HepG2 (cell line): ENCODE results near the gene RSRC2. TPM values are rescaled to one million over a fixed set of nuclear protein-coding genes. Genes with fewer than 3 reads are reported as not detected.

Experiments used
- ATAC-seq: fragments of 200-7000 bp; cut with Tn5 transposase; 3 replicates; pipeline ENCODE4 v1.9.1; 2020; ENCODE audit warnings: mild to moderate bottlenecking, moderate library complexity
- BruUV-seq: library from RNA; stranded (reverse); fragments of 400-500 nt; replicated peaks from 2 replicates; lab custom pipeline; 2021; lab: Mats Ljungman, UMichigan
- CTCF ChIA-PET: fragments of 300-600 bp; formaldehyde crosslinking; extraction: SDS; loops from one replicate; lab custom pipeline; 2021; ENCODE audit warnings: low total read pairs, inconsistent platforms, low intra/inter-chr PET ratio; lab: Yijun Ruan, JAX
- POLR2A ChIA-PET: fragments of 350-600 bp; sonication (Branson Sonifier 250); formaldehyde crosslinking; loops from one replicate; lab custom pipeline; 2020; ENCODE audit warnings: antibody characterized with exemption, inconsistent platforms; lab: Yijun Ruan, JAX
- DNase-seq: peaks from one replicate; pipeline ENCODE4 v3.0.0-alpha.2; 2015; ENCODE audit warnings: low spot score
- FAIRE-seq: peaks from 3 replicates; lab custom pipeline; 2011; peaks lifted over from hg19 to GRCh38; lab: Jason Lieb, UNC
- H2AFZ ChIP-seq: one replicate; pipeline ENCODE4 v1.6.1; 2011; ENCODE audit warnings: low read length, inconsistent platforms
- H3K27ac ChIP-seq: fragments of 300-600 bp; 3 replicates; pipeline ENCODE4 v1.8.0; 2011; ENCODE audit warnings: mixed run types, mild to moderate bottlenecking, mixed read lengths, low read length, inconsistent platforms; ENCODE audit not compliant: insufficient read depth; ENCODE audit errors: extremely low read length
- H3K27me3 ChIP-seq, 2 experiments: fragments of 200-600 bp in 1 of 2; 2 replicates in 1 of 2; 3 replicates in 1 of 2; pipeline versions ENCODE4 v1.6.0 to v1.8.0; 2011; ENCODE audit warnings: low read length in 2 of 2, mild to moderate bottlenecking in 2 of 2, moderate library complexity in 2 of 2, inconsistent platforms in 1 of 2; ENCODE audit not compliant: insufficient read depth in 2 of 2, control insufficient read depth in 1 of 2
- H3K36me3 ChIP-seq, 2 experiments: fragments of 200-600 bp in 1 of 2; replicated peaks in 1 of 2; 2 replicates in 1 of 2; 3 replicates in 1 of 2; pipeline versions ENCODE4 v1.5.1 to v1.8.0; 2011; ENCODE audit warnings: low read length in 2 of 2, inconsistent platforms in 1 of 2; ENCODE audit not compliant: insufficient read depth in 2 of 2, control insufficient read depth in 1 of 2
- H3K4me1 ChIP-seq: 2 replicates; pipeline ENCODE4 v1.5.1; 2012; ENCODE audit warnings: low read length, inconsistent platforms; ENCODE audit not compliant: insufficient read depth
- H3K4me2 ChIP-seq: 2 replicates; pipeline ENCODE4 v1.6.0; 2011; ENCODE audit warnings: low read depth, low read length, inconsistent platforms
- H3K4me3 ChIP-seq, 3 experiments: fragments of 200-600 bp in 1 of 3; sonication (generic), shearing (Covaris generic) in 1 of 3; replicated peaks in 1 of 3; 2 replicates each; pipeline ENCODE4 v1.5.1; 2011 to 2016; ENCODE audit warnings: low read length in 3 of 3, inconsistent platforms in 2 of 3, low read depth in 2 of 3, mild to moderate bottlenecking in 2 of 3, control low read depth in 1 of 3, mixed read lengths in 1 of 3; ENCODE audit not compliant: insufficient read depth in 1 of 3
- H3K79me2 ChIP-seq: one replicate; pipeline ENCODE4 v1.6.1; 2011; ENCODE audit warnings: low read length, inconsistent platforms; ENCODE audit not compliant: insufficient read depth
- H3K9ac ChIP-seq: 2 replicates; pipeline ENCODE4 v1.6.0; 2011; ENCODE audit warnings: mild to moderate bottlenecking, low read depth, low read length, inconsistent platforms; ENCODE audit not compliant: insufficient read depth
- H3K9me3 ChIP-seq: 2 replicates; pipeline ENCODE4 v1.5.1; 2012; ENCODE audit warnings: mild to moderate bottlenecking, low read length
- H4K20me1 ChIP-seq: 2 replicates; pipeline ENCODE4 v1.6.0; 2011; ENCODE audit warnings: inconsistent platforms, mild to moderate bottlenecking, low read length, moderate library complexity; ENCODE audit not compliant: insufficient read depth
- ARHGAP35 ChIP-seq: sonication (generic); formaldehyde crosslinking; IDR thresholded peaks from 2 replicates; pipeline ENCODE4 v1.9.0; 2022; ENCODE audit warnings: mild to moderate bottlenecking, inconsistent platforms, moderate library complexity, missing genetic modification reagents, borderline replicate concordance
- DMAP1 ChIP-seq: IDR thresholded peaks from 2 replicates; pipeline ENCODE4 v1.6.1; 2016
- DMTF1 ChIP-seq: sonication (generic); formaldehyde crosslinking; IDR thresholded peaks from 2 replicates; pipeline ENCODE4 v1.4.0; 2020; ENCODE audit warnings: mild to moderate bottlenecking, missing genetic modification reagents
- MED13 ChIP-seq: sonication (generic); formaldehyde crosslinking; IDR thresholded peaks from 2 replicates; pipeline ENCODE4 v1.5.0; 2020; ENCODE audit warnings: missing genetic modification reagents
- MEIS2 ChIP-seq: sonication (generic); formaldehyde crosslinking; IDR thresholded peaks from 2 replicates; pipeline ENCODE4 v1.9.0; 2021; ENCODE audit warnings: mild to moderate bottlenecking, missing genetic modification reagents
- POGZ ChIP-seq: sonication (generic); formaldehyde crosslinking; IDR thresholded peaks from 2 replicates; pipeline ENCODE4 v1.4.0; 2020; ENCODE audit warnings: mild to moderate bottlenecking, missing genetic modification reagents
- RXRA ChIP-seq: sonication (generic); formaldehyde crosslinking; IDR thresholded peaks from 2 replicates; pipeline ENCODE4 v1.5.1; 2020; ENCODE audit warnings: missing genetic modification reagents
- SALL2 ChIP-seq: sonication (generic); formaldehyde crosslinking; IDR thresholded peaks from 2 replicates; pipeline ENCODE4 v1.8.1; 2023; ENCODE audit warnings: mild to moderate bottlenecking, missing genetic modification reagents, inconsistent platforms
- TARDBP ChIP-seq: sonication (generic); formaldehyde crosslinking; IDR thresholded peaks from 2 replicates; pipeline ENCODE4 v1.8.0; 2022; ENCODE audit warnings: mild to moderate bottlenecking, missing genetic modification reagents
- THAP11 ChIP-seq: IDR thresholded peaks from 2 replicates; pipeline ENCODE4 v1.6.1; 2016; ENCODE audit warnings: missing biosample characterization, missing genetic modification reagents
- ZBTB7A ChIP-seq: sonication (generic); formaldehyde crosslinking; IDR thresholded peaks from 2 replicates; pipeline ENCODE4 v1.8.0; 2022; ENCODE audit warnings: mild to moderate bottlenecking, missing genetic modification reagents
- ZFP91 ChIP-seq: sonication (generic); formaldehyde crosslinking; IDR thresholded peaks from 2 replicates; pipeline ENCODE4 v1.9.0; 2022; ENCODE audit warnings: missing genetic modification reagents, mild to moderate bottlenecking, borderline replicate concordance
- ZFY ChIP-seq: sonication (generic); formaldehyde crosslinking; IDR thresholded peaks from 2 replicates; pipeline ENCODE4 v1.4.0; 2020; ENCODE audit warnings: missing genetic modification reagents
- ZNF121 ChIP-seq: sonication (generic); formaldehyde crosslinking; IDR thresholded peaks from 2 replicates; pipeline ENCODE4 v1.5.0; 2020; ENCODE audit warnings: mild to moderate bottlenecking, missing genetic modification reagents
- ZNF251 ChIP-seq: sonication (generic); formaldehyde crosslinking; IDR thresholded peaks from 2 replicates; pipeline ENCODE4 v1.9.0; 2021; ENCODE audit warnings: mild to moderate bottlenecking, missing genetic modification reagents
- ZNF44 ChIP-seq: sonication (generic); formaldehyde crosslinking; IDR thresholded peaks from 2 replicates; pipeline ENCODE4 v1.5.1; 2020; ENCODE audit warnings: mild to moderate bottlenecking, missing genetic modification reagents
- ZNF556 ChIP-seq: sonication (generic); formaldehyde crosslinking; IDR thresholded peaks from 2 replicates; pipeline ENCODE4 v1.4.0; 2020; ENCODE audit warnings: mild to moderate bottlenecking, missing genetic modification reagents, borderline replicate concordance
- ZNF597 ChIP-seq: sonication (generic); formaldehyde crosslinking; IDR thresholded peaks from 2 replicates; pipeline ENCODE4 v1.5.0; 2020; ENCODE audit warnings: missing genetic modification reagents
- ZNF770 ChIP-seq: sonication (generic); formaldehyde crosslinking; IDR thresholded peaks from 2 replicates; pipeline ENCODE4 v1.5.0; 2020; ENCODE audit warnings: mild to moderate bottlenecking, missing genetic modification reagents
- WGBS: methylation state at CpG from one replicate; pipeline ENCODE4 v1.1.6; 2017; ENCODE audit warnings: low lambda C conversion rate; 5-methylcytosine and 5-hydroxymethylcytosine counted together
- in situ Hi-C: cut with HindIII; loops from 2 replicates; pipeline ENCODE4 v1.10.0; 2017; ENCODE audit warnings: low pct_unique_long_range_greater_than_20kb; ENCODE audit not compliant: extremely low pct_ligation_motif_present
- intact Hi-C: fragments of 100-400 bp; cut with micrococcal nuclease; formaldehyde crosslinking; loops from one replicate; pipeline ENCODE4 v1.10.0; 2022; ENCODE audit not compliant: unreplicated experiment
- polyA plus RNA-seq, 8 experiments: library from polyadenylated mRNA; depleted of rRNA in 3 of 8; stranded (reverse) in 7 of 8; unstranded in 1 of 8; fragments of >200 nt; fragmentation: Illumina TruSeq in 4 of 8; extraction: Trizol in 4 of 8; gene quantifications; 2 replicates each; pipeline versions ENCODE4 v1.2.1 to v1.2.3, GENCODE V29; 2011 to 2016; ENCODE audit warnings: low read depth in 4 of 8, missing spikeins in 1 of 8, mixed read lengths in 1 of 8; ENCODE audit not compliant: insufficient read depth in 1 of 8
- total RNA-seq, 5 experiments: library from RNA; depleted of rRNA; stranded (reverse); fragments of >200 nt; fragmentation: Illumina TruSeq; extraction: Trizol; gene quantifications; 2 replicates each; pipeline ENCODE4 v1.2.3, GENCODE V29; 2016; ENCODE audit warnings: low read depth in 1 of 5

Gene RSRC2
- total and polyA plus RNA-seq, 2 of the 13 experiments (the other 11 are each of a cell fraction or from before 2014, with no cell fraction given) = 31.4 to 77.8 TPM

GRCh38 chr12:122454250-122454721 lies 72.5 kb downstream of the RSRC2 start:
- FAIRE-seq = peak; percentile 21
- CTCF ChIA-PET = no interaction called here
- intact Hi-C loops = no loop called here
- in situ Hi-C loops = no loop called here
- Histone ChIP-seq H4K20me1 (no peaks in the 10 kb centered on the region), H3K4me3 (peak overlapping the region; percentile 1 to 50 (median 33); a peak in 5 of 6 replicates), H3K4me1 (peaks cover 42% of the 10 kb centered on the region), H3K4me2 (peak overlapping the region; percentile 82), H3K9ac (peak overlapping the region; percentile 61), H3K9me3 (no peaks in the 10 kb centered on the region), H3K36me3 (no peaks in the 10 kb centered on the region), H2AFZ (peak overlapping the region; percentile 76), H3K27ac (peak overlapping the region; percentile 49), H3K79me2 (no peaks in the 10 kb centered on the region), H3K27me3 (no peaks in the 10 kb centered on the region)
- whole genome bisulfite sequencing = 2% methylated on average over 12 of the region's 12 CpGs
- BruUV-seq = TSS peak; percentile 84
- no peak for DNase-seq
- POLR2A ChIA-PET = interaction anchor here (1.0 to 2.1 kb wide), 5 partner anchors 12 to 55 kb away, joined by 3 to 15 read pairs (median 3); partner anchors contain the start of gene CLIP1
- ATAC-seq = peak; percentile 47
- TF ChIP-seq MED13 (CRISPR knock-in tag) (no peak), ARHGAP35 (CRISPR knock-in tag) (no peak), MEIS2 (CRISPR knock-in tag) (0 out of 2 replicates have a peak, but pooled peaks have one; percentile 28), DMAP1 (CRISPR knock-in tag) (no peak), ZNF251 (CRISPR knock-in tag) (no peak), ZNF44 (CRISPR knock-in tag) (0 out of 2 replicates have a peak, but pooled peaks have one; percentile 27), ZNF556 (CRISPR knock-in tag) (0 out of 2 replicates have a peak, but pooled peaks have one; percentile 50), ZNF597 (no peak), ZNF770 (CRISPR knock-in tag) (peak; percentile 82), TARDBP (CRISPR knock-in tag) (peak; percentile 50; the same call in 1 of the 2 replicates), DMTF1 (CRISPR knock-in tag) (no peak), ZFY (CRISPR knock-in tag) (peak; percentile 49; the same call in 1 of the 2 replicates), SALL2 (CRISPR knock-in tag) (0 out of 2 replicates have a peak, but pooled peaks have one; percentile 18), POGZ (CRISPR knock-in tag) (no peak), ZBTB7A (no peak), RXRA (no peak), THAP11 (CRISPR knock-in tag) (0 out of 2 replicates have a peak, but pooled peaks have one; percentile 4), ZFP91 (CRISPR knock-in tag) (peak; percentile 70), ZNF121 (CRISPR knock-in tag) (peak; percentile 77)
